Activated CD4-positive, alpha-beta T cell treated with anti-CD3 and anti-CD28 coated beads for 1 hour (primary cell): ENCODE measurements around the gene FOXM1.
A peak's percentile ranks its signal among the peaks of the same experiment; 100 is the strongest.

Experiments
- DNase-seq: peaks from one replicate; pipeline ENCODE4 v3.0.0-alpha.2; 2020

FOXM1 gene, protein sequence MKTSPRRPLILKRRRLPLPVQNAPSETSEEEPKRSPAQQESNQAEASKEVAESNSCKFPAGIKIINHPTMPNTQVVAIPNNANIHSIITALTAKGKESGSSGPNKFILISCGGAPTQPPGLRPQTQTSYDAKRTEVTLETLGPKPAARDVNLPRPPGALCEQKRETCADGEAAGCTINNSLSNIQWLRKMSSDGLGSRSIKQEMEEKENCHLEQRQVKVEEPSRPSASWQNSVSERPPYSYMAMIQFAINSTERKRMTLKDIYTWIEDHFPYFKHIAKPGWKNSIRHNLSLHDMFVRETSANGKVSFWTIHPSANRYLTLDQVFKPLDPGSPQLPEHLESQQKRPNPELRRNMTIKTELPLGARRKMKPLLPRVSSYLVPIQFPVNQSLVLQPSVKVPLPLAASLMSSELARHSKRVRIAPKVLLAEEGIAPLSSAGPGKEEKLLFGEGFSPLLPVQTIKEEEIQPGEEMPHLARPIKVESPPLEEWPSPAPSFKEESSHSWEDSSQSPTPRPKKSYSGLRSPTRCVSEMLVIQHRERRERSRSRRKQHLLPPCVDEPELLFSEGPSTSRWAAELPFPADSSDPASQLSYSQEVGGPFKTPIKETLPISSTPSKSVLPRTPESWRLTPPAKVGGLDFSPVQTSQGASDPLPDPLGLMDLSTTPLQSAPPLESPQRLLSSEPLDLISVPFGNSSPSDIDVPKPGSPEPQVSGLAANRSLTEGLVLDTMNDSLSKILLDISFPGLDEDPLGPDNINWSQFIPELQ

DNA sequence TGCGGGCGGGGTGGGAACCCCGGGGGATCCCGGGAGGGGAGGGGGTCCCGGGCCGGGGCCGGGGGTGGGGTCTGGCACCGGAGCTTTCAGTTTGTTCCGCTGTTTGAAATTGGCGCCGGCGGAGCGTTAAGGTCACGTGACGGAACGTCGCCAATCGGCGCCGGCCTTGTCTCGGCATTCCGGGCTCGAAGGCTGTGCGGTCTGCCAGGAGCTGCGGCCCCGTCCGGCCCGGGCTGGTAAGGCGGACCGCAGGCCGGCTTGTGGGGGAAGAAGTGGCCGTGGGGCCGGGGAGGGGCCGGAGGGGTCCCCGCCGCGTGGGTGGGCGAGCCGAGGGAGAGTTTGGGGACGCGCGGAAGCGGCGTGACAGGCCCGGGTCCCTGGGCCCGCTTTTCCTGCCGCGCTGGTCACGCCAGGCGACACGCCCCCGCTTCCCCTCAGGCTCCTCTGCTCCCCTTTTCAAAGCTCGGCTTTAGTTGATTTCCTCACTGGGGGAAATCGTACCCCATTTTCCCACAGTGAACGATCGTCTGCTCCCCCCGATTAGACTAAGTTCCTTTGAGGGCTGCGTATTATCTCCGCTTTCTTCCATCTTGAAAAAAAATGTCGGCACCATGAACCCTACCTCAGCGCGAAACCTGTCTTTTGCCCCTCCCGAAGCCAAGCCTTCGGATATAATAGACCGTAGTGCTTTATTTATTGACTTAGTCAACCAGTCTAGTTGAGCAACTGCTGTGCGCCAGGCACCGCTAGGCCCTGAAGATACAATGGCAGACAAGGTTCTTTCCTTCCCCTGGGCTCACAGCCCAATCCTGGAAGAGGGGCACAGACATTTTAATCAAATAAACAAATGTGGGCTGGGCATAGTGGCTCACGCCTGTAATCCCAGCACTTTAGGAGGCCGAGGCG lies at the start of gene FOXM1, which contains the start of gene RHNO1:
Gene FOXM1, minus strand, starts transcription at position 128 of the 906 bp plus-strand sequence. CDS start 2,696 bp downstream, outside the sequence.
Gene RHNO1, plus strand, starts transcription at position 177 of the 906 bp plus-strand sequence. CDS start 8,144 bp downstream, outside the sequence.
- peak; percentile 79 for DNase-seq

DNA sequence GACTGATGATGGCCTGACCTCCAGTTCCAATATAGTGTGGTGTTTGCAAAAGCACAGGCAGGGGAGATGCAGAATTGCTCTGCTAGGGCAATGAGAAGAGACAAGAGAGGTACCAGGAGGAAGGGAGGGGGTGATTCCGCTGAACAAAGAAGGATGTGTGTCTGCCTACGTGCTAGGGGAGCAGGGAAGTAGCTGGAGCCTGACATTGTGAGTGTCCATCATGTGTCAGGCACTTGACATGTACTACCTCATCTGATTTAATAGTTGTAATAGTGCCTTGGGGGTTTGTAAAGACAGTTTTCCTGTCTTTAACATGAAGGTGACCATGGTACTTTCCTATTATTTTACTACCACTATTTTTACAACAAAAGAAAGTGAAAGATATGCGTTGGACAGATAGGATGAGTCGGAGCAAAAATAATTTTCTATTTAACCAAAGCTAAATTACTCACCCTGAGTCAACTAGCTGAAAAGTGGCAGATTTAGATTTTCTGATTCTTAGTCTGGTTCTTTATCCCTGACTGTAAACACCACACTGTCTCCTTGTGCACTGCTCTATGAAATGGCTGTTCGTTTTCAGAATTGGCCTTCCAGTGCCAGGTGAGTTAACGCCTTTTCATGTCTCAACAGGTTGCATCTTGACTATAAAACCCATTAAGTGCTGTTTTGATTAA lies 48.5 kb upstream of the FOXM1 start:
- DNase-seq = no peak

DNA sequence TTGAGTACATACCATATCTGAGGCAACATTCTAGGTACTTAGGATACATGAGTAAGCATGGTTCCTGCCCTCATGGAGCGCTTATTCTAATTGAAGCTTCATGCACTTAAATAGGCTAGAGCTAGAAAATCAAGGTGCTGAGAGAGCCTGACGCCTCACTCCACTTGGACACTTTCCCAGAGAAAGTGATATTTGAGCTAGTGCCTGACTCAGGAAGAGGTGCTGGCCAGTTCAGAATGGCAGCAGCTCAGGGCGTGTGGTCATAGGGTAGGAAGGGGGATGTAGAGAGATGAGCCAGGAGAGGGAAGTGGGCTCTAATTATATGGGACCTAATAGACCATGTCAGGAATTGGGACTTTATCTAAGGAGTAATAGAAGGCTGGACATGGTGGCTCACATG lies 47.0 kb upstream of the FOXM1 start:
- DNase-seq = no peak

DNA sequence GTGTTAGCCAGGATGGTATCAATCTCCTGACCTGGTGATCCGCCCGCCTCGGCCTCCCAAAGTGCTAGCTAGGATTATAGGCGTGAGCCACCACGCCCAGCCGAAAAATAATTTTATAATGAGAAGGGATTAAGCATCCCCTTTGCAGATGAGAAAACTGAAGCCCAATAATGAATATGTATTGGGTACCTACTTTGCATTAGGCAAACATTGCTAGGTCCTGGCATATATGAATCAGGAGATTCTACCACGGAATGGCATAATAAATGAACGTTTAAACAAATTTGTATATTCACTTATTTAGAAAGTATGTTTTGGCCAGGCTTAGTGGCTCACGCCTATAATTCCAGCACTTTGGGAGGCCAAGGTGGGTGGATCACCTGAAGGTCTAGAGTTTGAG lies 46.1 kb upstream of the FOXM1 start:
- no peak for DNase-seq

DNA sequence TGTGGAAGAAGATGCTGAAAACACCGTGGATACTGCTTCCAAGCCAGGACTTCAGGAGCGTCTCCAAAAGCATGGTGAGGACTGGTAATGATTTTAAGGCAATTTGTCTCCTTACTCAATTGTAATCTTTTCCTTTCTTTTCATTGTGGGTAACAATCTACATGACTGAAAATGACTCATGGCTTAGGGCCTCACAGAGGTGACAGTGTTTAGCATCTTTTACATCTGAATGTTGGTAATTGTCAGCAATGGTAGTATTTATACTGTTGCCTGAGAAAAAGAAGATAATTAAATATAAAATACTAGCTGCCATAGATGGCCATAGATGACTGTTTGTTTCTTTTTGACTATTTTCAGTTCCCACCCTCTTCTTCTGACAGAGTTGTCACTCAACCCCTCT lies 45.4 kb upstream of the FOXM1 start:
- DNase-seq = no peak

DNA sequence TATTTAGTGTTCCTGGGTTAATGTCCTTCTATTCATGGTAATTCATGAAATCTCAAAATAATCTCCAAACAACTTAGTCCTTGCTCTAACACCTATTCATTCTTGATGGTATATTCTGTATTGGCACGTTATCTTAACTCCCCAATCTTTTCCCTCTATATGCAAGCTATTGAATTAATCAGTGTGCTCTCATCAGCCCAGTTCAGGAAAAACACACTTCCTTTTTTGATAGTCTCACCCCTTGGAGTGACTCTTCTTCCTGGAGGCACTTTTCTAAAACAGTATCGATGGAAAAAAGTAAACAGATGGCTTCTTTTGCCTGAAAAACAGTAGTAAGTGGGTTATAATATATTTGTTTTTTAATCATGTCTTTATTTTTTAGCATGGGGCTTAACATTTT lies 42.3 kb upstream of the FOXM1 start:
- no peak for DNase-seq

DNA sequence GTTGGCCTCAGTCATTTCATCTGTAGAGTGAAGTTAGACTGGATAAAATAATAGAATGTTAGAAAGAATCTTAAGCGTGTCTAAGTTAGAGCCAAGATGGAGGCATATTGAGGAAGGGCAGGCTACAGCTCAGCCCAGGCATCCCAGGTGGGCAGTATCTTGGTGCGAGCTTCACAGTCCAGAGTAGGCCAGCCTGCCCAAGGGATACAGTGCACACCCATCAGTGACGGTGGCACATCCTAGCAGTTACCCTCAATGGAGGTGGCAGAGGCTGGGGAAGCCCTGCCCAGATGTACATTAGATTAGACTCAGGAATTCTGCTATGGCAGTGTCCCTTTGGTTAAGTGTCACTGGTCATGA lies 35.2 kb upstream of the FOXM1 start:
- no peak for DNase-seq

DNA sequence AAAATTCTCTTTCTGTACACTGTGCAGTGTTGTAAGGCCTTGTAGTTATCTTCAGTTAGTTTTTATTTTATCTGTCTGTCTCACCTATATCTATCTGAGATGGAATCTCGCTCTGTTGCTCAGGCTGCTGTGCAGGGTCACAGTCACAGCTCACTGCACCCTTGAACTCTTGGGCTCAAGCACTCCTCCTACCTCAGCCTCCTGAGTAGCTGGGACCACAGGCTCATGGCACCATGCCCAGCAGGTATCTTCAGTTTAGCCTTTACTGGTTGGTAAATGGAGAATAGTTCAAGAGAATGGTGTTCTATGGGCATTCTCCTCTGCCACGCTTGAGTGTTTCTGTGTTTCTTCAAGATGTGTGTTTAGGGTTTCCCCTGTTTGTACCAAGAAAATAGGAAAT lies 27.3 kb upstream of the FOXM1 start:
- DNase-seq = no peak

DNA sequence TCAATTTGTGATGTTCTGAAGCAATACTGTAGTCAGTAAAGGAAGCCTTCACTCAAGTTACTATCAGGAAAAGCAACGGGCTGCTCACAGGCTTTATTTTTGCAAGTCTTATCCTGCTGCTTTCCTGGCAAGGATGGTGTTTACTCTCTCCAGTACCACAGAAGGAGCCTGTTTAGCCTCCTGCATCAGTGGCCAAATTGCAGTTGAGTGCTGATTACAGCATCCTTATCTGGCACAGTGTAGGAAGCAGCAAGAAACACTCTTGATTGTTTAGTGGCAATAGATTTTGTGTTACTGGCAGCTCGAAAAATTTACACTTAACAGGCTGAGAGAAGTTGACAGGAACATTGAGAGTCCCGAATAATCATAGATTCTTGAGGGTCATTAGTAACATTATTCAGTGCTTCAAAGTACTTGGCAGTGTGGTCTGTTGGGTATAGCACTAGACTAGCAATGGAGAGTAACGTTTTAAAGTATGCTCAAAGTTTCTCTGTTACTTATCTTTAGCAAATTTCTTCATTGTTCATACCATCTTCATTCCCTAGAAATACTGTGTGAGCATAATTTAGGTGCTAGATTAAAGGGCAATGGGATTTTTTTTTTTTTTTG lies 25.4 kb upstream of the FOXM1 start:
- DNase-seq = no peak

DNA sequence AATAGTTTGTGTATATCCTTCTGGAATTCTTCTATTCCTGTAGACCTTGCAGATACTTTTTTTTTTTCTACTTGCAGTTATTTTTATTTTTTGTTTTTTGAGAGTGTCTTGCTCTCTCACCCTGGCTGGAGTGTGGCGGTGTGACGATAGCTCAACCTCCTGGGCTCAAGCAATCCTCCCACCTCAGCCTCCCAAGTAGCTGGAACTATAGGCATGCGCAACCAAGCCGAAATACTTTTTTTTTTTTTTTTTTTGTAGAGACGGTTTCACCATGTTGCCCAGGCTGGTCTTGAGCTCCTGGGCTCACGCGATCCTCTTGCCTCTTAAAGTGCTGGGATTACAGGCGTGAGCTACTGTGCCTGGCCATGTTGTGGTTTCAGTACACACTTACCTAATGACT lies 23.7 kb upstream of the FOXM1 start:
- DNase-seq = no peak

DNA sequence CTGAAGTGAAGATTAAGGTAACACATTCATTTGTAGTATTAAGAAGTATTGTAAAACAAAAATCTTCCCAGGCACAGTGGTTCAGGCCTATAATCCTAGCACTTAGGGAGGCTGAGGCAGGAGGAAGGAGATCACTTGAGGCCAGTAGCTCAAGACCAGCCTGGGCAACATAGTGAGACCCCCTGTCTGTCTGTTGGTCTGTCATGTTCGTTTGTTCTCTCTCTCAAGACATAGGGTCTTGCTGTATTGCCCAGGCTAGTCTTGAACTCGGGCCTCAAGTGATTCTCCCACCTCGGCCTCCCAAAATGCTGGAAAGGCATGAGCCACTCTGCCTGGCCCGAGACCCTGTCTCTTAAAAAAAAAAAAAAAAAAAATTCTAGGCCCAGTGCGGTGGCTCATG lies 20.4 kb upstream of the FOXM1 start:
- no peak for DNase-seq

DNA sequence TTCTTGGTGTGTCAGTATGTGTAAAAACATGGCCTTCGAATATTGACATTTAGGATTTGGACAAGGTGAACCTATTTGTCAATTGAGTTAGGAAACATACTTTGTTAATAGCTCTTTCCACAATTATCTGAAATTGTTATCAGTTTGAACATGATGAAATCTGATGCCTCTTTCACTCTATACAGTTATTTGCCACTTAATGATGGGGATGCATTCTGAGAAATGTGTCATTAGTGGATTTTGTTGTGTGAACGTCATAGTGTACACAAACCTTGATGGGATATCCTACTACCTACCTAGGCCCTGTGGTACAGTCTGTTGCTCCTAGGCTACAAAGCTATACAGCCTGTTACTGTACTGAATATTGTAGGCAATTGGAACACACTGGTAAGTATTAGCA lies 18.5 kb upstream of the FOXM1 start:
- no peak for DNase-seq

DNA sequence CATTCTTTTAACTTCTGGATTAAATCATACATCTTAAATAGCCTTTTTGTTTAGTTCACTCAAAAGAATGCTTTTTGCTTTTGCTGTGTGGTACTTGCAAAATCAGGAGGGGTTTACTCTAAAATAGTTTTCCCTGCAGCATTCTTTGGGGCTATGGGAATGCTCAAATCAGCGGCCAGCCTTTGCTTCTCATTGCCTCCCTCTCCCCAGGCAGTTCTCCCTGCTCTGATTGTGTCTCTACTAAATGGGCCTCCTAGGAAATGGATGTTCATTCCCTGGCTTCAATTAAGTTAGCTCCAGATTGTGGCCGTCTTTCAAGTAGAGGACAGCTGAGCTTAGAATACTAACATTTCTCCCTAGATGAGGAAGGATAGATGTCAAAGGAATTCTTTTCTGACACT lies 18.1 kb upstream of the FOXM1 start:
- no peak for DNase-seq

DNA sequence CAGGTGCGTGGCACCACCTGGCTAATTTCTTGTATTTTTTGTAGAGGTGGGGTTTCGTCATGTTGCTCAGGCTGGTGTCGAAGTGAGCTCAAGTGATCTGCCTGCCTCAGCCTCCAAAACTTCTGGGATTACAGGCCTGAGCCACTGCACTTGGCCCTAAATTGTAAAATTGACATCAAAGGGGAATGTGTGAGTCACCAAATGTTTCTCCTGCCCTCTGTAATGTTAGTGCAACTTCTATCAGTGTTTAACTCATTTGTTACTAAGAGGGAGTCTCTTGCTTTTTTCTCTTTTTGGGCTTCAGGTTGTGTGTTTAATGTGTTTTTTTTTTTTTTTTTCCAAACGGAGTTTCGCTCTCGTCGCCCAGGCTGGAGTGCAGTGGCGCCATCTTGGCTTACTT lies 16.0 kb upstream of the FOXM1 start:
- DNase-seq = no peak

DNA sequence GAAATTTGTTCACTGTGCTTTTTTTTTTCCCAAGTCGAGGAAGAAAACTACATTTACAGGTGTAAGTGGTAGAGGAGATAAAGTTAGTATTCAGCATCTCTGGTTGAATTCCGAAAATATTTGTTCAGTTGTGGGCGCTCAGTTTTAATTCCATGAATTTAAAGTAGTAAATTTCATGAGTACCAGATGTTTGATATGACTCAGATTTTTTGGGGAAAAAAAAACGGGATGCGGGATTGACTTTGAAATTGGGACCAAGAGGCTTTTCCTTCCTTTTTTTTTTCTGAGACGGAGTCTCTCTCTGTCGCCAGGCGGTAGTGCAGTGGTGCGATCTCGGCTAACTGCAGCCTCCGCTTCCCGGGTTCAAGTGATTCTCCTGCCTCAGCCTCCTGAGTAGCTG lies 15.3 kb upstream of the FOXM1 start:
- no peak for DNase-seq

DNA sequence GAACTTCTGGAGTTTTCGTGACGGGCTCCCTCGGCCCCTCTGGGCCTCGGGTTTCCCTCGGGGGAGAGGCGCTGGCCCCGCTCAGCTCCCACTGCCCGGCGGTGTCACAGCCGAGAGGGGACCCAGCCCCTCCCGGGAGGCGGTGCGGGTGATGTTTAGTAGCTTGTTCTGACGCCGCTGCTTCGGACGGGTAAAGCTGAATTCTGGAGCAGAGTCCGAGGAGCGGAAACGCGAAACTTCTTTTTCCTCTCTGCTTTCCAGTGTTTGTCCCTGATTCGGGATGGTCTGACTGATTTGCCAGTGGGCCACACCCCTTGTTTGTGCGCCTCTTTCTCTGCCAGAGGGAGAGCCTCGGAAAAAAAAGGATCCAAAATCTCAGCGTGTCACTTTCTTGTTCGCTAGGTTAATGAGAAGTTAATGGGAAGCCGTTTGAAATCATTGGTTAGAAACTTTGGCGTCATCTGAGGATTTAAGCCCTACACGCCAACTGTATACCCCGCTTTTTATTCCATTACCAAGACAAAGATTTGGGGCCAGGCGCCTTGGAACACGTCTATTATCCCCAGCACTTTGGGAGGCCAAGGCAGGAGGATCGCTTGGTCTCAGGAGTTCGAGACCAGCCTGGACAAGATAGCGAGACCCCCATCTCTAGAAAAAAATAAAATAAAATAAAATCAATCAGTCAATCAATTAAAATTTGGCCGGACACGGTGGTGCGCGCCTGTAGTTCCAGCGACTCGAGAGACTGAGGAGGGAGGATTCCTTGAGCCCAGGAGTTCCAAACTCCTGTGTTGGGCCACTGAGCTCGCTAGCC lies 14.5 kb upstream of the FOXM1 start:
- peak; percentile 20 for DNase-seq

DNA sequence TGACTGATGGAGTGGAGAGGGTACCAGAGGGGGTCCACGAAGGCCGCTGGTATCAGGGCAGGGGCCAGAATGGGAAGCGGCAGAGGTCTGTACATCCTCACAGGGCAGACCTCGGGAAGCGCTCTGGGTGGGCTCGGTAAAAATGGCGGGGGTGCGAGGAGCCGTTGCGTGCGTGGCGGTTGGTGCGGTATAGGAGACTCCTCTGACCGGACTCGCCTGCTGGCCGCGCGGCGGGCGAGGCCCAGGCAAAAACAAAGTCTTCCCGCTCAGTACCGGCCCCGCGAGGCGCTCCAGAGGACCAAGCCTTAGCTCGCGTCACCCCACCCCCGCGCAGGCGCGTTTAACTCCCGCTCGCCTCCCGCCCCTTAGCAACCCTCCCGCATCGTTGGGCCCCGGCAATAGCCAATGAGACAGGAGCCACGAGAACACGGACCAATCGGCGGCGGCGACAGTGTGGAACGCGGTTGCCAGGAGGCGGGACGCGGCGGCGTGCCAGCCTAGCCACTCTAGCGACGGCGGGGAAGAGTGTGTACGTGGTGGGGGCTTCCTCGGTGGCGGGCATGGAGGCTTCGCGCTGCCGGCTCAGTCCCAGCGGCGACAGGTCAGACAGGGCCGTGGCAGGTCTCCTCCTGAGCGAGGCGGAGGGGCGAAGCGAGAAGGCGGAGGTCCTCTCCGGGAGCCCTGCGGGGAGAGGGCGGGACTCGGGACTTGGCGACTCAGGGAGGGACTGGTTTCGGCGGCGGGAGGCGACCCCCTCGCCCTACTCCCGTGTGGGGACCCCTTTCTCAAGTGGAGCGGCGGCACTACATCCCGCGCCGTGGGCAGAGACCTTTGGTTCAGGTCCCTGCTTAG lies 13.6 kb upstream of the FOXM1 start, which contains the start of gene TULP3:
Gene TULP3, plus strand, starts transcription at position 504 of the 852 bp plus-strand sequence. Its CDS starts 57 bp downstream, at position 561.
- DNase-seq = peak; percentile 98

DNA sequence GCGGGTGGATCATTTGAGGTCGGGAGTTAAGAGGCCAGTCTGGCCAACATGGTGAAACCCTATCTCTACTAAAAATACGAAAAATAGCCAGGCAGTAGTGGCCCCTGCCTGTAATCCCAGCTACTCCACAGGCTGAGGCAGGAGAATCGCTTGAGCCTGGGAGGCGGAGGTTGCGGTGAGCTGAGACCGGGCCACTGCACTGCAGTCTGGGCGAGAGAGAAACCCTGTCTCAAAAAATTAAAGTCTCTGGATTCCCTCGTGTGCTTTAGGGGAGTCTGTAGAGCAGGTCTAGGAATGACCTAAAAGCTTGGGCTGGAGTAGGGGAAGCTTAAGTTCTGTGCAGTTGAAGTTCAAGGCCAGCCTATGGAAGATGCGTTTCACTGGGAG lies 13.0 kb upstream of the FOXM1 start:
- no peak for DNase-seq

DNA sequence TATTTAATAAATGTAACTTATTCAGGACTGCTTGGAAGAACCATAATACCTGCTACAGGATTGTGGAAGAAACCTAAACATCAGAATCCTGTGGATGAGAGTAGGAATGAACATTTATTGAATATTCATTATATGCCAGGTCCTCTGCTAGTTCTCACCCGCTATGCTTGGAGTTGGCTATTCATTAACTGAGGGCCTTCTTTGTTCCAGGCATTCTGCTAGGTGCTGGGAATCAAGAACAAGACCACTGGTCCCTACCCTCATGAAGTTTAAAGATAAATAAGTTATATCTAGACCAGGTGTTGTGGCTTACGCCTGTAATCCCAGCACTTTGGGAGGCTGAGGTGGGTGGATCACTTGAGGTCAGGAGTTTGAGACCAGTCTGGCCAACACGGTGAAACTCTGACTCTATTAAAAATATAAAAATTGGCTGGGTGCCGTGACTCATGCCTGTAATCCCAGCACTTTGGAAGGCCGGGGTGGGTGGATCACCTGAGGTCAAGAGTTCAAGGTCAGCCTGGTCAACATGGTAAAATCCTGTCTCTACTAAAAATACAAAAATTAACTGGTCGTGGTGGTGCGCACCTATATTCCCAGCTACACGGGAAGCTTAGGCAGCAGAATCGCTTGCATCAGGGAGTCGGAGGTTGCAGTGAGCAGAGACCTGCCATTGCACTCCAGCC lies 9.9 kb upstream of the FOXM1 start:
- DNase-seq = no peak

DNA sequence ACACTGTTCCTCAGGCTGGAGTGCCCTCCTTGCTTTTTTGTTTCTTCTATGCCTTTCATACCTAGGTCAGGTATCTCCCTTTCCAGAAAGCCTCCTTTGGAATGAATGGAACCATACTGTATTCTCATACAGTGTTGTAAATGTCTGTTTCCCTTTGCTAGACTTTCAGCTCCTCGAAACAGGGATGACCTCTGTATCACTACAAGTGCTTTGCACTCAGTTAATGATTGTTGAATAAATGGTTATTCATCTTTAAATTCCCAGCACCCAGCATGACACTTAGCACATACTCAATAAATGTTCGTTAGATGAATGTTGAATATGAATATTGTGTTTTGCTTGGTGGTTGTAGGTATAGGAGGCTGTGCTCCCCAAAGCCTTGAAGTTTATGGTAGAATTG lies 7.8 kb upstream of the FOXM1 start:
- DNase-seq = no peak
